HG02610 (cell line): Measurements from ENCODE around the gene PDE6B.

ENCODE experiments used
- ATAC-seq: cut with Tn5 transposase; IDR thresholded peaks from one replicate; pipeline ENCODE4 v1.9.1; 2021; ENCODE audit warnings: mild to moderate bottlenecking, moderate library complexity; ENCODE audit not compliant: unreplicated experiment

Gene PDE6B

DNA sequence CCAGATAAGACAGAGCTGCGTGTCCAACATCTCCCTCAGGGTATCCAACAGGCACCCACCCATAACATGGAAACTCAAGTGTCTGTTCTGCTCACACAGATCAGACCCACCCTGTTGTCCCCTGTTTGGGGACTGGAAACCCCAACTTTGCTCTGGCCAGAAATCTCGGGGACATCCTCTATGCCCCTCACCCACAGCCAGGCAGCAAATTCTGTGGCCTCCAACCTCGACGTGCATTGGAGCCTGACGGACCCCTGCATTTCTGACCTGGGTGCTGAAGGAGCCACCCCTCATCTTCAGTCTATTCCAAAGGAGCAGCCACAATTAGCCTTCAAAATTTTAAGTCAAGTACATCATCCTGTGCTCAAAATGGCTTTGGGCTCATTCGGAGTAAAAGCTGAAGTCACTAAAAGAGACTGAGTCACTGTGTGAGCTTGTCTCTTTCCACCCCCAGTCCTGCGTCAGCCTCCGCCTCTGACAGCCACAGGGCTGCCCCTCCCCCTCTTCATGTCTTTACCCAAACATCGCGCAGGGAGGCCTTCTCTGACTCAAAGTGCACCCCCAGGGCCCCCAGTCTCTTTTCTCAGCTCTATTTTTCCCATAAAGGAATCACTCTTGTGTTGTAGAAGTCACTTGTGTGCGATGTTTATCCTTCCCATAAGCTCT, 24.4 kb upstream of the PDE6B start:
- ATAC-seq, result no peak

DNA sequence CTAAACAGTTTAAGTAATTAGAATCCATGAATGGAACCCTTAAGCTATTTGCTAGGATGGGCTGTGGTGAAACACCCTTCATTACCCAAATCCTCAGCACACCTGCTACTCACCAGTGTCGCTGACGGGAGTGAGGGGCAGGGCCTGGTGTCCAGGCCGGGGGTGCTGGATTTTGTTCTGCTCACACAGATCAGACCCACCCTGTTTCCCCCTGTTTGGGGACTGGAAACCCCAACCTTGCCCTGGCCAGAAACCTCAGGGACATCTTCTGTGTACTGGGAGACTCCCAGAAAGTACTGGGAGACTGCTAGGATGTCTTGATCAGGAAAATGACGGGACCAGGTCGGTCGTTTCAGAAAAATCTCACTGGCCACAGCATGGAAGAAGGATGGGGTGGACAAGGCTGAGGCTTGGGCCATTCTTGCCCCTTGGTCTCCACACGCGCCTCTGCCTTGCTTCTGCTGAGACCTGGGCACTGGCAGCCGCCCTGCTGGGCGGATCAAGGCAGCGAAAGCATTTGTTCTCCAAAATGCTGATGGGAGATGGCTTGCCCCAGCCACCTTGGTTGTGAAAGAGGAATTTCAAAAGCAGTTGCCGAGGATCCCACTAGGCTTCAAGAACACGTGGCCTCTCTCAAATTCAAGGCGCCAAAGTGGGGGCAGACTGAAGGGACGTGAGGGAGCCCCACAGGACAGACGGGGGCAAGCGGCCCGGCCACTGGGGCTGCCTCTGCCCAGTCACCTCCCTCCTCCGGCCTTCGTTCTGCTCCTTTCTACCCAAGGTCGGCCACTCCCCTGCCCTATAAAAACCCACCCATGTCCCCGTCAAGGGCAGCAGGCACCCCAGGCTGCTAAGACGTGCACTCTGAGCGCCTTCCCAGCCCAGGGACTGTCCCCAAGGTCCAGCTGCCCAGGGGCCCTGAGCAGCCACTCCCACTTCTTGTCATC, 23.5 kb upstream of the PDE6B start:
- no peak for ATAC-seq

DNA sequence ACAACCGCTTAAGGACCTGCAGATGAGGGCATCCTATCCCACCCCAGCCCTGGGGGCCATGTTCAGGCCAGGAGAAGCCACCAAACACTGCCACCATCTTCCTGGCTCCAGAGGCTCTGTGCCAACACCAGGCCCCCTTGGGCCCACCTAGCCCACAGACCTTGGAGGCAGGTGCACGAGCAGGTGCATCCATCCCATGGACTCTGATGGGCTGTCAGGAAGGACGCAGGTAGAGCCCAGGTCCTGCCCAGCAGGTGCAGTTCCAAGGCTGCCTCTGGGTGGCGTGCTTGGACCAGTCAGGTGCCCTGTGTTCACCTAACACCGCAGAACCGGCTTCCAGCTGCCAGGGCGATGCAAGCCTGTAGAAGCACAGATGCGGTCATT, 22.8 kb upstream of the PDE6B start:
- ATAC-seq, result no peak

DNA sequence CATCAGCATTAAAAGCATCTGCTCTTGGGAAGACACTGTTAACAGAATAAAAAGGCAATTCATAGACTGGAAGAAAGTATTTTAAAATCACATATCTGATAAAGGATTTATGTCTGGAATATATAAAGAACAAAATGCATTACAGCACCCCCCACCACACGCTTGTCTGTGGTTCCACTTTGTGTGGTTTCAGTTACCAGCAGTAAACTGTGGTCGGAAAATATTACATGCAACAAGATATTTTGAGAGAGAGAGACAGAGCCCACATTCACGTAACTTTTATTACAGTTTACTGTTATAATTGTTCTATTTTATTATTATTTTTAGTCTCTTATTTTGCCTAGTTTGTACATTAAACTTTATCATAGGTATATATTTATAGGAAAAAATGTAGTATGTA, 21.2 kb upstream of the PDE6B start:
- ATAC-seq, result no peak

DNA sequence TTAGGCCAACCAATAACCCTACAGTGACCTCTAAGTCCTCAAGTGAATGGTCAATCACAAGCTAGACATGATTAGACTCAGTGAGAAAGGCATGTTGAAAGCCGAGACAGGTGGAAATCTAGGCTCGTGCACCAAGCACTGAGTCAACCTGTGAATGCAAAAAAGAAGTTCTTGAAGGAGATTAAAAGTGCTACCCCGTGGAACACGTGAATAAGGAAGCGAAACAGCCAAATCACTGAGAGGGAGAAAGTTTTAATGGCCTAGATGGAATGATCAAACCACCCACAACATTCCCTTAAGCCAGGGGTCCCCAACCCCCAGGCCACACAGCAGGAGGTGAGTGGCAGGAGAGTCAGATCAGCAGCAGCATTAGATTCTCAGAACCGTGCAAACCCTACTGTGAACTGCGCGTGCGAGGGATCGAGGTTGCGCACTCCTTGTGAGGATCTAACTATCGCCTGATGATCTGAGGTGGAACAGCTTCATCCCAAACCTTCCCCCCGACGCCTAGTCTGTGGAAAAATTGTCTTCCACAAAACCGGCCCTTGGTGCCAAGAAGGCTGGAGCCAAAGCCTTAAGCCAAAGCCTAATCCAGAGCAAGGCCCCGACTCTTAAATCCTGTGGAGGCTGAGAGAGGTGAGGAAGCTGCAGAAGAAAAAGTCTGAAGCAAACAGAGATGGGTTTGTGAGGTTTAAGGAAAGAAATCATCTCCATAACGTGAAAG, 19.5 kb upstream of the PDE6B start:
- no peak for ATAC-seq

DNA sequence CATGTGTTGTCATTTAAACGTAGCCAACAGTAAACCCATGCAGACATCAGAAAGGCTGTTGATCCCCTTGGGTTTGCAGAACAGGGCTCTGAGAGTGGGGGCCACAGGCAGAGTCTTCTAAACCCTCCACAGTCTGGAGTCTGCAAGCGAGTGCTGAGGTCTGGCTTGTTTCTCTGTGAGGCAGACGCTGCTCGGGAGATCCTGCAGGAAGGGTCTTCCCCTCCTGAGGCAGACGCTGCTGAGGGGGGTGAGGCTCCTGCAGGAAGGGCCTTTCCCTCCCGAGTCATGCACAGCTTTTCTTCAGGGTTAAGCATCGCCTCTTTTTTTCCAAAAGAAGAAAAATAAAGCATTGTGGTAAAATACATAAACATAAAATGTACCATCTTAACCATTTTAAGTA, 17.1 kb upstream of the PDE6B start:
- no peak for ATAC-seq

DNA sequence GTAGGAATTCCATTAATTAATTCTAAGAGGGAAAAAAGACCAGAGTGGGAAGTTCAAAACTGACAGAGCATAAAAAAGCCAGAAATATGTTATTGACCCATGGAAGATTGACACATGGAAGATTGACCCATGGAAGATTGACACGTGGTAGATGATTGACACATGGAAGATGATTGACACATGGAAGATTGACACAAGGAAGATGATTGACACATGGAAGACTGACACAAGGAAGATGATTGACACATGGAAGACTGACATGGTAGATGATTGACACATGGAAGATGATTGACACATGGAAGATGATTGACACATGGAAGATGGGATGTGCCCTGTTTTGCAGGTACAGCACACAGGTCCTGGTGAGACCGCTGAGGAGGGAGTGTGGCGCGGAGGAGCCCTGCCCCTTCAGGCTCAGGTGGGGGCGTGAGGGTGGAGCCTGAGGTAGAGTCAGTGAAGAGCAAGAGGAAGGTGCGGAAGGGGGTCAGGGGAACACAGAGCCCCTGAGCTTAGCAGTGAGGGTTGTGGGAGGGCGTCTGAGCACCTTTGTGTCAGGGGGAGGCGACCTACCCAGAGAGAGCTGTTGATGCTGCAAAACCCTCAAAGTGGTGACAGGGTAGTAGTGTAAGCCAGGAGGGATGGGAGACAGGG, 15.8 kb upstream of the PDE6B start:
- no peak for ATAC-seq

DNA sequence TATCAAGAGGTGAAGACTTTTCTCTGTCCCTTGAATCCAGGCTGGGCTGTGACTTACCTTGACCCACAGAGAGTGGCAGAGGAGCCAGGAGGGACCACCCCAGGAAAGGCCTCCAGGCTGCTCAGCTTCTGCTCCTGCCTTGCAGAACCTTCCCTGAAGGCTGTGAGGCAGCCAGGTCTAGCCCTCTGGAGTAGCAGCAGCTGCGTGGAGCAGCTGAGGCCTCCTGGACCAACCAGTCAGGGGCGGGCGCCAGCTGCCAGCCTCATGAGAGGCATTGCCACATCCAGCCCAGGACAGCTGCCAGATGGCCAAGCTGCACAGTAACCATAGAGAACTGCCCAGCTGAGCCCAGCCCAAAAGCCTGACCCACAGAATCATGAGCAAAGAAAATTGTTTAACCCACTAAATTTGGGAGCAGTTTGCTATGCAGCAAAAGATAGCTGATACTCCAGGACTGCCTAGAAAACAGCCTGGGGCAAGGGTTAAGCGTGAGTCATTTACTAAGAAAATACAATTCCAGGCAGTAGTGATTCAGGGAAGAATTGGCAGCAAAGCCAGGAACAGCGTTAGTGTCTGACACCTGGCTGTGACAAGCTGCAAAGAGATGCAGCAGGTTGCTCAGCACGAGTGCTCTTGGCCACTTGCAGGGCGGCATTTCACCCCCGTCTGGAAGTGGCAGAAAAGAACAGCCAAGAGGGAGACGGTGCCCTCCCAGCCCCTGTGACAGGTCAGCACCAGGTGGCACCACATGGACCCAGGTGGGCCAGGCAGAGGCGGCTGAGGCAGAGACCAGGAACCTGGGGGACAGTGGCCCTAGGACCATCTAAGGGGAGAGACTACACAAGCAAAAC, 14.7 kb upstream of the PDE6B start:
- ATAC-seq, result no peak

DNA sequence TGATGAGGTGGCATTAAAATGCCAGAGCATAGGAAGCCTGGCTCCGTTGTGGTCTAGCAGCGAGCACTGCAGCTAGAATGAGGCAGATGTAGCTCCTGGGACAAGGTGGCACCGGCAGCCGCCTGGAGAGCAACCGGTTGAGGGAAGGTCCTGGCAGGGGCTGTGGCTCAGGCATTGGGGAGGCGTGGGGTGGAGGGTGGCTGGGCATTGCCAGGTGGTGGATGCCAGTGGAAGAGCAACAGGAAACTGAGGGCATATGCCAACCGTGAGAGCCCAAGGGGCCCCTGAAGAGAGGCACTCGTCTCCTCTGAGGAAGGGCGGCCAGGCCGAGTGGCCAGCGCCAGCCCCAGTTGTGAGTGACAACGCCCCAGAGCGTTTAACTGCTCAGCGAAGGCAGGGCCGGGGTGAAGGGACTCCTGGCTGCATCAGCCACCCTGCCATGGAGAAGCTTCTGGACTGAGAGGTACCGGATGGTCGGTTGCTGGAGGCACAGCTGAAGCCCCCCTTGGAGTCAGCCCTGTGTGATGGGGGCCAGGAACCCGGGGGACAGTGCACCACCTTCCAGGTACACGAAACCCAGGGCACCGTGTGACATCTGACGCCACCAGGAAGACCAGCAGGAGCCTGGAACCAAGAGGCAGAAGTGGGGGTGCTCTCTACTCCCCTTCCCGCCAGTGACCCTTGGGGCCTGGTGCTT, 13.2 kb upstream of the PDE6B start:
- no peak for ATAC-seq

DNA sequence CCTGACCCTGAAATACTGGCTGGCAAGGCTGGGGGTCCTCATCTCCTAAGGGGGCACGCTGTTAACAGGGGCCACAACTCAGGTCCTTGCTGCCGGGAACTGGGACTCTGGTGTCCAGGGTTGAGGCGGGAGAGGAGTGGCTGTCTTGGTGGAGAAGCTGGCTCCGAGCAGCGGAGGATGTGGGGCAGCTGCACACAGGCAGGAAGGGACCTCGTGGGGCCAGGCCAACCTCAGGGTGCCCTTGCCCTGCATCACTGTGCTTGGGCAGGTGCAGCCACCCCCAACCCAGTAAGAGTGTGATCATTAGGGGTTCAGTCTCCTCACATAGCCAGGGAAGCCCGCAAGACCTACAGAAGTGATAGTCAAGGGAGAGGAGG, 12.6 kb upstream of the PDE6B start:
- no peak for ATAC-seq

DNA sequence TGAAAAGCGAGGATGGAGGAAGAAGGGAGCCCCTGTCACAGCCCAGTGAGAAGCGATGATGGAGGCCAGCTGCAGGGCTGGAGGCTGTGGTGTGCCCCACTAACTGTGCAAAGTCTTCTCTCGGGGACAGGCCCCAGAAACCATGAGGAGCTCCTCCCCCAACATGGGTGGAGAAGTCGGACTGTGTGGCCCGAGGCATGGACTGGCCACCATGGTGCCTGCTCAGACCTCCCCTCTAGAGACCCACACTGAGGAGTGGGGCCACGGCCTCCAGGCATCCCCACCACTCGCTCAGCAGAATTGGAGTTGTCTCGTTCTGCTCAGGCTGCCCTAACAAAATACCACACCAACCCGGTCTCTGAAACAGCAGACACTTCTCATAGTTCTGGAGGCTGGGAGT, 12.2 kb upstream of the PDE6B start:
- ATAC-seq, result no peak

DNA sequence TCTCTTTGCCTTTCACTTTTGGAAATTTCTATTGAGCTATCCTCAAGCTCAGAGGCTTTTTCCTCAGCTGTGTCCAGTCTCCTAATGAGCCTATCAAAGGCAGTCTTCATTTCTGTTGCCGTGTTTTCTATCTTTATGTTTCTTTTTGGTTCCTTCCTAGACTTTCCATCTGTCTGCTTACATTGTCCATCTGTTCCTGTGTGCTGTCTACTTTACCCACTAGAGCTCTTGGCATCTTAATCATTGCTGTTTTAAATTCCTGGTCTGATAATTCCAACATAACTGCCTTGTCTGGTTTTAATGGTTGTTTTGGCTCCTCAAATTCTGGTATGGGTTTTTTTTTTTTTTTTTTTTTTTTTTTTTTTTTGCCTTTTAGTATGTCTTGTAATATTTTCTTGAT, 9.3 kb upstream of the PDE6B start:
- no peak for ATAC-seq

DNA sequence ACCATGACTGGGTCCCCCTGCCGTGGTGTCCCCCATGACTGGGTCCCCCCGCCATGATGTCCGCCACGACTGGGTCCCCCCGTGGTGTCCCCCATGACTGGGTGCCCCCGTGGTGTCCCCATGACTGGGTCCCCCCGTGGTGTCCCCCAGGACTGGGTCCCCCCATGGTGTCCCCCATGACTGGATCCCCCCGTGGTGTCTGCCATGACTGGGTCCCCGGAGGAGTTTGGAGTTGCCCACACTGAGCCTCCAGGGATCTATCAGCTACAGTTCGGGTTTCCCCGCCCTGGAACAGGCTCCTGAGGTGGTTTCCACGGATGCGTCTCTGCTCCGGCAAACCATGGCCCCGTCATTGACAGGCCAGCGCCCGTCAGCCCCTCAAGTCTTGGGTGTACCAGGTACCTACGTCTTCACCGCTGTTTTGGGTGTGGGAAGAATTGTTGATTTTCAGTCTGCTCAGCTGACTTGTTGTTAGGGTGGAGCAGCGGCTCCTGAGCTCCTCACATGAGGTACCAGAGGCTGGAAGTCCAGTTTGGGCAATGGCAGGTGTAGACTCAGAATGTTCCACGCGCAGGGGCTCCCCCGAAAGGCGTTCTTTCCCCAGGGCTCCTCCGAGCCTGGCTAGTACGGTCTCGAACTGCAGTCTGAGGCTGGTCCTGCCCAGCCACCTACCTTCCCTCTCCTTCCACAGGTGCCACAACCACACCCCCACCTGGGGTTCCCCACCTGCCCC, 8.3 kb upstream of the PDE6B start:
- no peak for ATAC-seq

DNA sequence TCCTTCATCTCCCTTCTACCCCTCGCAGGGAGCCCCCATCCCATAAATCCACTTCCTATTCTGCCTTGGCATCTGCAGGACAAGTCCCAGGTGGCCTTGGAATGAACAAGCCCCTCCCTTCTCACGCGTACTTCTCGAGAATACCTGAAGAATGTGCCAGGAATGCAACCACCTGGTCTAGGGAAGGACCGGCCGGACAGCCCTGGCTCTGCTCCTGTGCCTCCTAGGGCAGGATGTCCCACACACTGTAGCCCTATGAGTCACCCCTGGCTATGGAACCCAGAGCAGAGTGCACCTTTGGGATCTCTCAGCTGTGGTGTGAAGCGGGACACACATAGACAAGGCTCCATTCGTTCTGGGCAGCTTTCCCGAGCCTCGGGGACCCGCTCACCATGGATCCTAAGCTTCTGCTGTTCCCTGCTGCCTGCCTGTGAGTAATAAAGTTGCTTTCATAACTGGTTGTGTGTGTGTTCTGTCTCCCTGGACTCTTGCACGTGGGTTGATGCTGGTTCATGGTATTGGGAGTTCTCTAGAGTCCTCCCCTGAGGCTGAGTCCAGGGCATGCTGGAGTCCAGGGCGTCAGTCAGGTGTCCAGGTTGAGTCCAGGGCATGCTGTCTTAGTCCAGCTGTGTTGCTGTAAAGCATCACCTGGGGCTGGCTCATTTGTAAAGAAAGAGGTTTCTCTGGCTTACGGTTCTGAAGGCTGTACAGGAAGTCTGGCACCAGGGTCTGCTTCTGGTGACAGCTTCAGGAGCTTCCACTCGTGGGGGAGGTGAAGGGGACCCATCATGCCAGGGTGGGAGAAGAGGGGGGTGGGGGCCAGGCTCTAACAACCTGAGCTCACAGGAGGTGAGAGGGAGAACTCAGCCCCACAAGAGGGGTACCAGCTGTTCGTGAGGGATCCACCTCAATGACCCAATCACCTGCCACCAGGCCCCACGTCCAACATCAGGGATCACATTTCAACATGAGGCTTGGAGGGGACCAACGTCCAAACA, 7.4 kb upstream of the PDE6B start:
- no peak for ATAC-seq

DNA sequence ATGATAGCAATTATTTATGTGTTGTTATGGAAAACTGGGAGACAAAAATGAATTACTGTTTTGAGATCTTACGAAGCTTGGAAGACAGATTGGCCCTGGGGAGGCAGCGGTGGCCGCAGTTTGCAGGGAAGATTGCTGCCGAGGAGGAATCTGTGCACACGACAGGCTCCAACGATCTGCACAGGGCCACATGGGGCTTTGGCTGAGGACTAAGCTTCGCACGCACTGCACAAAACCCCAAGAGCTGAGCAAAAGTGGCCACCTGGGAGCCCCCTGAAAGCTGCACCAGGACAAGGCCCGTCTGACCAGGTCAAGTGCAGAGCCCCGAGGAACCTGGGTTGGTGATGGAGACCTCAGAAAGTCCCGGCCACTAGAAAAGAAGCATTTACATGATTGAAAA, 5.2 kb upstream of the PDE6B start:
- ATAC-seq, result no peak

DNA sequence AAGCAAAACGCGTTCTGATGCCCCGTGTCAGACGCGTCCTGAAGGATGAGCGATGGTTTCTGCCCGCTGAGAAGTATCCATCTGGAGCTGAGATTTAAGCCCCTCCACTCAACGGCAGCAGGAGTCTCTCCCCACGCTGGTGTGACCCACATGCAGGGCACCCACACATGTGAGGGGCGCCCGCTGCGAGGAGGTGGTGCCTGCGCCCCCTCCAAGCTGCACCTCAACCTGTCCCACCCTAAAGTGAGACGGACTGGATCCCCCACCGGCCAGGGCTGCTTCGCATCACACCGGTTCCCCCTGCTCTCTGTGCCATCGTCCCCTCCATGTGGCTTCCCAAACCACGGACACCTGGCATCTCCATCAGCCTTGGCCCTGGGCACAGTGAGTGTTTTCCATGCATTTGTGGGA, 4.5 kb upstream of the PDE6B start:
- no peak for ATAC-seq

DNA sequence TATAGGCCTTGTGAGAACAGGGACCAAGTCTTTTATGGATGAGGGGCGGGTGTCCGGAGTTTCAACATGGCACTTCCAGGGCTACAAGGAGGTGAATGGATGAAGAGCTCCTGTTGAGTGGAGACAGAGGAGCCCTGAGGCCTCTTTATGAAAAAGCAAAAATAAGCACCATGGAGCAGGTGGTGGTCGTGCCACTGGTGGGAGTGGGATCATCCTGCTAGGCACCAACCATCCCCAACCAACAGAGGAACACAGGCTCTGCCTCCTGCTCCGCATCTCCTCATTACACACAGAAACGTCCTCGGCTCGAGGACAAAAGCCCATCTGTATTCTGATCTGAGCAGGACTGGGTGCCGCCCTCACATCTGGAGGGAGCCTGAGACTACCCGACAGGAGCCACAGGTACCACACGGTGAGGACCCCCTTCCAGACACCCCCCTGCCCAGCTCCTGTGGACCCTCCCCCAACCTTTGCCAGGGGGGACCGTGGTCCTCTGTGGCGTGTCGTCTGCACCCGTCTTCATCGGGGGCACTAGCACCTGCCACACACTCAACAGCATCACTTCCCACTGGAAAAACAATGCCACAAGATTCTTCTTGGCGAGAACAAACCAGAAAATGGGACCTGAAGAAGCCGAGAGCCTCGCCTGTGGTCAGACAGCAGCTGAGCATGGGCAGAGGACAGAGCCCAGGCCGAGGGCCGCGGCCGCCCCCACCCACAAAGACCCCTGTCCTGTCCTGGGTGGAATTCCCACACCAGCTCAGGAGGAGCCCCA, 3.9 kb upstream of the PDE6B start:
- no peak for ATAC-seq
